Chondrocyte (in vitro differentiated cells): ENCODE results near the gene C17orf114.
"Not testable (repeated sequence)": the region's sequence is repeated elsewhere in the genome, so short reads cannot be mapped to it uniquely, and the experiment has no call there.

Experiments
- DNase-seq: peaks from one replicate; pipeline ENCODE4 v3.0.0; 2021; ENCODE audit warnings: mixed read lengths, low spot score
- H3K27ac Mint-ChIP-seq: one replicate; pipeline ENCODE4 v1.8.0; 2021; ENCODE audit warnings: mild to moderate bottlenecking, moderate library complexity, mixed read lengths; ENCODE audit not compliant: unreplicated experiment
- H3K27me3 Mint-ChIP-seq: 2 replicates; pipeline ENCODE4 v1.8.0; 2021; ENCODE audit warnings: low read depth, mixed read lengths
- H3K36me3 Mint-ChIP-seq: 2 replicates; pipeline ENCODE4 v1.8.0; 2021; ENCODE audit warnings: low read depth, mixed read lengths
- H3K4me1 Mint-ChIP-seq: 2 replicates; pipeline ENCODE4 v1.8.0; 2021; ENCODE audit warnings: low read depth, mild to moderate bottlenecking, mixed read lengths
- H3K4me3 Mint-ChIP-seq: one replicate; pipeline ENCODE4 v1.8.0; 2021; ENCODE audit warnings: mild to moderate bottlenecking, moderate library complexity, mixed read lengths; ENCODE audit not compliant: unreplicated experiment
- H3K9me3 Mint-ChIP-seq: 2 replicates; pipeline ENCODE4 v1.8.0; 2021; ENCODE audit warnings: low read depth, mixed read lengths
- TF ChIP-seq, protein P1 (sequence below): fragments of 200-600 bp; sonication (generic); IDR thresholded peaks from 2 replicates; pipeline ENCODE4 v1.5.0; 2021; ENCODE audit warnings: antibody characterized with exemption, mild to moderate bottlenecking, moderate library complexity

Gene C17orf114

DNA sequence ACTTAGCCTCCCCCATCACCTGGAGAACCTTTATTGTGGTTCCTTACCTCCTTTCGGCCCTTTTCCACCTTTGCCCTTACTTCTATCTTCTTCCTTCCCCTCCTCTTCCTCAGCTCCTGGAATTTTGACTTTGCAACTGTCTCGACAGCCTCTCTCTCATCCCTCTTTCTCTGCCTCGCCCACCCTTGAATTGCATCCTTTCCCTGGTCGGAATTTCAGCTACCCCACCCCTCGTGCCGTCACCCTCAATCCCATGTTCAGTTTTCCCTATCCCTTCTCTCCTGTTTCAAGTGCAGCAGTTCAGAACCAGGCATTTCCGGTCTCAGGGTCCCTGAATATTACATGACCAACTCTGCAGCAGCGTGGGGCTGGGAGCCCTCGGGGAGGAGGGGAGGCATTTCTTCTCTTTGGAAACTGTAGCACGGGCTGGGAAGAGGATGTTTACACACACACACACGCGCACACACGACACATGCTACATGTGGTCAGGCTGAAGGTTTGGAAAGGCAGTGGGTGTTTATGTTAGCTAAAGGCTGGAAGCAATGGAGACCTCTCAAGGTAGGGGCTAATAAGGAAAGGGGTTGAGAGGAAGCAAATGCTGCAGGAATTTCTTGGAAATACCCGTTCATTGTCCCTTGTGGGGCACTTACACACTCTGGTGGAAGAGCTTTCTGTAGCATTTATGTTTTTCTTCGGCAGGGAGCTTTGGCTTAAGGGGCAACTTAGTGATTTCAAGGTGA, 32.0 kb upstream of the C17orf114 start:
- Mint-ChIP-seq H3K27ac (peak overlapping the region; percentile 94), H3K27me3 (no peaks in the 10 kb centered on the region), H3K36me3 (peaks cover 3% of the 10 kb centered on the region), H3K4me3 (peak overlapping the region; percentile 98), H3K4me1 (peaks cover 38% of the 10 kb centered on the region), H3K9me3 (no peaks in the 10 kb centered on the region)
- TF ChIP-seq, protein P1, sequence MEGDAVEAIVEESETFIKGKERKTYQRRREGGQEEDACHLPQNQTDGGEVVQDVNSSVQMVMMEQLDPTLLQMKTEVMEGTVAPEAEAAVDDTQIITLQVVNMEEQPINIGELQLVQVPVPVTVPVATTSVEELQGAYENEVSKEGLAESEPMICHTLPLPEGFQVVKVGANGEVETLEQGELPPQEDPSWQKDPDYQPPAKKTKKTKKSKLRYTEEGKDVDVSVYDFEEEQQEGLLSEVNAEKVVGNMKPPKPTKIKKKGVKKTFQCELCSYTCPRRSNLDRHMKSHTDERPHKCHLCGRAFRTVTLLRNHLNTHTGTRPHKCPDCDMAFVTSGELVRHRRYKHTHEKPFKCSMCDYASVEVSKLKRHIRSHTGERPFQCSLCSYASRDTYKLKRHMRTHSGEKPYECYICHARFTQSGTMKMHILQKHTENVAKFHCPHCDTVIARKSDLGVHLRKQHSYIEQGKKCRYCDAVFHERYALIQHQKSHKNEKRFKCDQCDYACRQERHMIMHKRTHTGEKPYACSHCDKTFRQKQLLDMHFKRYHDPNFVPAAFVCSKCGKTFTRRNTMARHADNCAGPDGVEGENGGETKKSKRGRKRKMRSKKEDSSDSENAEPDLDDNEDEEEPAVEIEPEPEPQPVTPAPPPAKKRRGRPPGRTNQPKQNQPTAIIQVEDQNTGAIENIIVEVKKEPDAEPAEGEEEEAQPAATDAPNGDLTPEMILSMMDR, result no peak
- DNase-seq, result no peak

DNA sequence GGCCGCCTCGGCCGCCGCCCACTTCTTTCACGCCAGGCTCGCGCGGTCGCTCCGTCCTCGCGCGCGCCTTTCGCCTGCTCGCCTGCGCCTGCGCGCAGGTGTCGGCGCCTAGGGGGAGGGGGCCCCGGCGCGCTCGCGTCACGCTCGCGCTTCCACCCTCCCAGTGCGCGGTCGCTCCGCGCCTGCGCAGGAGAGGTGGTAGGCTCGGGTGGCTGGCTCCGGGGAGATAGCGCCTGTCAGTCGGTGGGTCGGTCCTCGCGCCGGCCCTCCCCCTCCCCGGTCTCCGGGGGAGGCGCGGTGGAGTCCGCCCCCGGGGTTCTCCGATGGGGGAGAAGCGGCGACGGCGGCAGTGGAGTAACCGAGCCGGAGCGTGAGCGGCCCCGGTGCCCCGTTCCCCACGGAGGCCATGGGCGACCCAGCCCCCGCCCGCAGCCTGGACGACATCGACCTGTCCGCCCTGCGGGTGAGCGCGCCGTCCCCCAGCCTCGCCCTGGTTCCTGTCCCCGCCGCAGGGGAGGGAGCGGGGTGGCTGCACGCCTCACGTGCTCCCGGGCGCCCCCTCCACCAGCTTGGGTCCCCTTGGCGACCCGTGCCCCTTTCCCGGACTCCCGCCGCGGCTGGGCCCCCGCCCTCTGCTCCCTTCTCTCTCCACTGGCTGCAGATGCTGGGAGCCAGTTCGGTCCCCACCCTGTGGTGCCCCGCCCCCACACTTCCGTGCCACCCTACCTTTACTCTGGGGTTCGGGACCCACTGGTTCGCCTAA, 31.2 kb upstream of the C17orf114 start, which contains the start of gene MINK1:
MINK1 (plus strand) TSS at position 163 of the 763 bp plus-strand sequence; CDS start at position 407, 244 bp downstream.
- H3K9me3 Mint-ChIP-seq, result no peaks in the 10 kb centered on the region

DNA sequence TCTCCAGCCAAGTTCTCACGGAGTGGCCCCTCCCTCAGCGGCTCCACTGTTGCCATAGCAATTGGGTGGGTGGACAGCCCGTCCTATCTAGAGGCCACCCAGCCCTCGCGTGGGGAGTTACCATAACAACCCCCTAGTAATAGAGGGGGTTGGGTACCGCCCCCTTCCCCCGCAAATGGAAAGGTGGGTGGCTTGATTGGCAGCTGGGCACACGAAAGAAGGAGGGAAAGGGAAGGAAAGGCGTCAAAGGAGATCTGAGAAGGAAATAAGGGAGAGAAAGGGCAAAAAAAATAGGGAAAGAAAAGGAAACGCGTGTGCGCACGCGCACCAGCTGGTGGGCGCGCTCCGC, 30.7 kb upstream of the C17orf114 start:
- DNase-seq, H3K36me3 Mint-ChIP-seq, H3K9me3 Mint-ChIP-seq, H3K27me3 Mint-ChIP-seq: not testable (repeated sequence)
- Mint-ChIP-seq H3K4me3 (peak overlapping the region; percentile 90), H3K4me1 (peaks cover 33% of the 10 kb centered on the region), H3K27ac (peak overlapping the region; percentile 96)

More for the DNA sequence above, 31.2 kb upstream of the C17orf114 start, which contains the start of gene MINK1:
- Mint-ChIP-seq H3K4me1 (peaks cover 37% of the 10 kb centered on the region), H3K36me3 (peaks cover 3% of the 10 kb centered on the region), H3K4me3 (peak within 1 kb of the TSS; percentile 98), H3K27ac (peak within 1 kb of the TSS; percentile 96), H3K27me3 (no peaks in the 10 kb centered on the region)
- no peak for DNase-seq
- TF ChIP-seq, protein P1, result no peak

DNA sequence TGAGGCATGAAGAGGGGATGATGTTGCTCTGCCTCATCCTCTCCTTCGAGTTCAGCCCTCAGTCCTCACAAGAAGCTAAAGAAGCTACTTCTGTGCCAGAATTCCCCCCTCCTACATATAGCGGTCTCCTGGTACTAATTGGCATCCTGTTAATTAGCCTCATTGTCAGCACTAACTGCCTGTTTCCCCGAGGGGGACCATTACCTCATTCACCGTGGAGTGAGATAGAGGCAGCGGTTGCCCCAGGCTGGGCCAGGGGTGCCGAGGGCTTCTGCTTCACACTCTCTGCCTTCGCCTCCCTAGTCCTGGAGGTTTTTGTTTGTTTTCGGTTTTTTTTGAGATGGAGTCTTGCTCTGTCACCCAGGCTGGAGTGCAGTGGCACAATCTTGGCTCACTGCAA, 25.3 kb upstream of the C17orf114 start:
- H3K27me3 Mint-ChIP-seq, result no peaks in the 10 kb centered on the region
- no peaks in the 10 kb centered on the region for H3K9me3 Mint-ChIP-seq
- H3K4me1 Mint-ChIP-seq, result no peaks in the 10 kb centered on the region
- H3K27ac Mint-ChIP-seq, result no peak overlapping the region
- no peaks in the 10 kb centered on the region for H3K36me3 Mint-ChIP-seq
- H3K4me3 Mint-ChIP-seq, result no peak overlapping the region
- TF ChIP-seq, protein P1, result no peak
- no peak for DNase-seq

DNA sequence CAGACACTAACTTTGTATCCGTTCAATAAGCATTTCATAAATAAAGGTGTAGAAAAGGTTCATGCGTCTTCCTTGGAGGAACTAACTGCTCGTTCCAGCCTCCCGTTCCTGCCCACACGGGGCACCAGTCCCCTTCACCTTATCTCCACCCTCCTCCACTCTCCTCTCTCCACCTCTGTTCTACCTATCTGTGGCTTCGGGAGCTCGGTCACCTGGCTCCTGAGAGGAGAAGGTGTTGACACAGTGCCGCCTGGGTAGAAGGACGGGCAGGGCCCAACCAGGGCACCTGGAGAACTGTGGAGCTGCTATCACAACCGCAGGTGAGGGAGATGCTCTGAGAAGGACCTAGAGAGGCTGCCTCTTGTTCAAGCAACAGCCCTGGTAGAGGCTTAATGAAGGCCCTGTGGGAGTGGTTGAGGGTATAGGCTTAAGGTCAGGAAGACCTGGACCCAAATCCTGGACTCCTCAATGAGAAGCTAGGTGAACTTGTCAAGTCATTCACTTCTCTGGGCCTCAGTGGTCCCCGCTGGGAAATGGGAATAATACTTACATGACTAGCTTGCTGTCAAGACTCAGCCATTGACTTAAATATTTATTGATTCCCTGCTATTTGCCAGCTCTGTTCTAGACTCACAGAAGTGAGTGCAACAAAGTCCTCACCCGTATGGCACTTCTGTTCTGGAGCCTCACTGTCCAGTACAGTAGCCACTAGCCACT, 21.4 kb upstream of the C17orf114 start:
- TF ChIP-seq, protein P1, result no peak
- no peak overlapping the region for H3K27ac Mint-ChIP-seq

More for the DNA sequence above, 21.4 kb upstream of the C17orf114 start:
- H3K36me3 Mint-ChIP-seq, result peaks cover 8% of the 10 kb centered on the region
- no peaks in the 10 kb centered on the region for H3K9me3 Mint-ChIP-seq
- H3K27me3 Mint-ChIP-seq, result no peaks in the 10 kb centered on the region
- no peaks in the 10 kb centered on the region for H3K4me1 Mint-ChIP-seq
- DNase-seq, result no peak
- H3K4me3 Mint-ChIP-seq, result no peak overlapping the region
